GM19043 (cell line): ENCODE data around the gene PRSS27.

ENCODE experiments used
- ATAC-seq: cut with Tn5 transposase; IDR thresholded peaks from one replicate; pipeline ENCODE4 v1.9.1; 2021; ENCODE audit warnings: low read depth; ENCODE audit not compliant: unreplicated experiment

Gene PRSS27

DNA sequence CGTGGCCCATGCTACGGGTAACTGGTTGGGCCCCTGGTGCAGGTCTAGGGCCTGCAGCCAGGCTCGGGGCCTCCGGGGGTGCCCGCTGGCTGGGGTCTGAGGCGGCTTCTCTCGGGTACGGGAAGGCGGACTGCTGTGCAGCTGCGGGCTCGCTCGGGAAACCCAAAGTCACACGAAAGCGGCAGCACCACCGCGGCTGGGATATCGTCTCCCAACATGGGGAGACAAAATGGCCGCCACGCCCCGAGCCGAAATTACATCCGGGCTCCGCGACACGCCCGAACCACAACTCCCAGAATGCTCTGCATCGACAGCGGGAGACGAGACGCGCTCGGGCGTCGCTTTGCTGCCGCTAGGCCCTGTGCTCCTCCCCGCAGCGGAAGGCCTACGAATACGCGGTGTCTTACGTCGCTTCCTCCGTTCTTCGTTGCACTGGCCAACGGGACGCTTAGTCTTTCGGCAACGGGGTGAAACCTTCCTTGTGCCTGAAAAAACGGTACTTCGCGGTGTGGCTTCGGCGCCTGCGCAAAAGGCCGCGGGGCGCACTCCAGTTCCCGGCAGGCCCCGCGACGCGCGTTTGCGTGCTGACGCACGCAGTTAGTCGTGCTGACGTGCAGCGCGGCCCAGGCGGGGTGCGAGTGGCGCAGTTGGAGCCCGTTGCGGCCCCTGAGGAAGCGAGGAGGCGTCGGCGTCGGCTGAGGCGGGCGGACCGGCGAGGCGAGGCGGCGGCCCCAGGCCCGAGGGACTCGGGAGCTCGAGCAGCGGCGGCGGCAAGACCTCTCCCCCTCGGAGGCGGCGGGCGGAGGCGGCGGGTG, 32.2 kb upstream of the PRSS27 start, which contains the start of gene SRRM2:
Gene SRRM2, plus strand, starts transcription at position 604 of the 815 bp plus-strand sequence. CDS start 3,727 bp downstream, outside the sequence.
- ATAC-seq, result peak; percentile 80

DNA sequence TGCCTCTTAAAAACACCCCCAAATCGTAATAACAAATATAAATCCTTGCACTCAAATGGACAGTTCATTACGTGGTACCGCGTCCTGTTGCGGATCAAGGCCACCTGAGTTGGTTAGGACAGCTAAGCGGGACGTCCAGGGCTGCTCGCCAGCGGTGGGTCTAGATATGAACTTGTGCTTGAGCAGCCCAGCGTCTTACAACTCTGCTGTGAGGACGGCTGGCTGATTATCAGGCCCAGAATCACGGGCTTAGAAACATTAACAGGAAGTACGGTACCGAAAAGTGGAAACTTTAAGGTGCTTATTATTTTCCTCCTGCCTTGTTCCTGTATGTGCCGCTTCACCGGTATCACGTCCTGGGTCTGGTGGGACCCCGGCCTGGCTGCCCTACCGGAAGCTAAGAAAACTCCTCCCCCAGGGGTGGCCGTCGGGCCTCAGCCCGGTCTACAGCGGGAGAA, 31.6 kb upstream of the PRSS27 start:
- peak; percentile 29 for ATAC-seq

DNA sequence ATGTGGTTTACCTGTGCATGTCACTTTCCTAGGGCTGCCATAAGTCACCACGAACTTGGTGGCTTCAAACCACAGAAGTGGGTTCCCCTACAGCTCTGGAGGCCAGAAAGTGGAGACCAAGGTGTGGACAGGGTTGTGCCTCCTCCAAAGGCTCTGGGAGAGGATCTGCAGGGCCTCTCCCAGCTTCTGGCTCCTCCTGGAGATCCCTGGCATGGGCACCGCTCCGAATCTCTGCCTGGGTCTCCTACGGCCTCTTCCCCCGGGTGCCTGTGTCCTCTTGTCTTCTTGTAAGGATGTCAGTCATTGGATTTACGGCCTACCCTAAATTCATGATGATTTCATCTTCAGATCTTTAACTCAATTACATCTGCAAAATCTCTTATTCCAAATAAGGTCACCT, 29.9 kb upstream of the PRSS27 start:
- ATAC-seq, result no peak

DNA sequence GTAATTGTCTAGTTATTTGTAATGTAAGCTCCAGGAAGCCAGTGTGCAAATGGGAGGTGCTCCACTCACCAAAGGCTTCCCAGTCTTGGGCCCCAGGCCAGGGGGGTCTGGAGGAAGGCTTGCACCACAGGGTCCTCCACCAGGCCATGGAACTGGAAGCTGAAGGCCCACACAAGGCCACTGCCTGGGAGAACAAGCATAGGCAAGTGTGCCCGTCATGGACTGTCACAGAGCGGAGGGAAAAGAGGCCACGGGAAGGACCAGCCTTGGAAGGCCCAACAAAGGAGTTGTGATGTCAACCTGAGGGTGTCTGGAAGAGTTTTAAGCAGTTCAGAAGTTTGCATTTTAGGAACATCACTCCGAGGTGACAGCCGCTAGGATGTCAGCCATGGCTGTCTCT, 29.5 kb upstream of the PRSS27 start:
- no peak for ATAC-seq

DNA sequence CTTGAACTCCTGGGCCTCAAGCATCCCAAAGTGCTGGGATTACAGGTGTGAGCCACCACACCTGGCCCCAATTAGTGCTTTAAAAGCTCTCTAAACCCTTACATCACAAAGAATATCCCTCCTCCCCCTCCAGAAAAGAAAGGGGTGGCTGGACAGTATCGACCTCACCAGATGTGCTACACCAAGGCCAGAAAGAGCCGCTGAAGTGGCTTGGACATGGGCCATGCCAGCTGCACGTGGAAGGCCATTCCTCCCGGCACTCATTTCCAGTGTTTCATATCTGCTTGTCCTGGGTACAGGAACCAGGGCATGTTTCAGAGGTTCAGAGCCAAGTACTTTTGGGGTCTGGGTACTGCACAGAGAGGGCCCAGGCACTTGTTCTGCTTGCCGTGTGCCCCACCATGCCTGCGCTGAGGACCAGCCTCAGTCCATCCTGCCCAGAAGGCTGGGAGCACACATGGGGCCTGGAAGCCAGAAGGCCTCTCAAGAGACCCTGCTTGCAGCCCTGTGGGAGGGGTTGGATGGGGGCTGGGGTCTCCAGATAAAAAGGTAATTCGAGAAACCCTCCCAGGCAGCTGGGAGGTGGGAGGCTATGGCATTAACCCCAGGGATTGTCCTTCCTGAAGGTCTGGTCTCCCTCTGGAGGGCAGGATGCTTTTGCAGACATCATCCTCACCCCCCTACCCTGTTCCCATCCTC, 28.9 kb upstream of the PRSS27 start:
- no peak for ATAC-seq

DNA sequence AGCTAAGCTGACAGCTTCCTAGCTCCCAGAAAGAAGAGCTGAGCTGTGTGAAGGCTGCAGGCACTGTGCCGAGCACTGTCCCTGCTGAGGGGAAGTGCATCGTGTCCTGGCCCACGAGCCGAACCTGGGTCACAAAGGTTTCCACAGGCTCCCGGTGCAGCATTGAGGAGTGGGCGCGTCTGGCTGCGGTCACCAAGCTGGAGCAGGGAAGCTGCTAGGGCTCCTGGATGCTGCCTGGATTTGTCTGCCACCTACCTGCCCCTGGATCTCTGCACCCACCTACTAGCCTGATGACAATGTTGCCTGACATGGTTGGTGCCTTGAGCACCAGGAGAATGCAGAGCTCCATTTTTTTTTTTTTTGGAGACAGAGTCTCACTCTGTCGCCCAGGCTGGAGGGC, 25.9 kb upstream of the PRSS27 start:
- no peak for ATAC-seq

DNA sequence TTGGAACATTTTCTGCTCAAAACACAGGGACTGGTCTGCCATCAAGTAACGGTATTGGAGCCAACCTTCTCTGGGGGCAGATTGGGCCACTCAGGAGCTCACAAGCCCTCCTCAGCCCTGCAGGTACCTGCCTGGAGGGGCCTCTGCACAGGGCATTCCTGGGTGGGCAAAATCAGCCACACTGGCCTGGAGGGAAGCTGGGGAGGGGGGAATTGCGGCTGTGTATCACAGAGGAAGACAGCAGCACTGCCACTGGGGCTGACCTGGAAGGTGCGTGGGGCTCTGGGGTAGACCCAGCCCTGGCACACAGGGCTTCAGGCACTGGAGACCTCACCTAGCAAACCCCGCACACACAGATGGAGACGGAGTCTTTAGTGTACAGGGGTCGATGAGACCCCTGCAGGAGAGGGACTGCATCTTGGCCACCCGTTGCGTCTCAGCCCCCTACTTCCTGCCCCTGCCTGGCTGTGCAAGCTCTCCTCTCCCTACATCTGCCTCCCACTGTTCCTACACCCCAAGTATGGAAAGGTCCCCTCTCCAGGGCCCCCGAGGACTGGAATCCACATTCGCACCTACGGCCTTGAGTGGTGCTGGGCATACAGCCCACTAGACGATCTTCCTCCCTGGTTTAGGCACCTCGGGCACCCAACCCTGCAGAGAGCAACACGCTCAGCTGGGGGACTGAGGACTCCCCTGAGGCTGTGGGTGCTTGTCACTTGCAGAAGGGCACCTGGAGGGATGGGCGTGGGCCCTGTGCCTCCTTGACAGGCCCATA, 25.3 kb upstream of the PRSS27 start:
- ATAC-seq, result no peak

DNA sequence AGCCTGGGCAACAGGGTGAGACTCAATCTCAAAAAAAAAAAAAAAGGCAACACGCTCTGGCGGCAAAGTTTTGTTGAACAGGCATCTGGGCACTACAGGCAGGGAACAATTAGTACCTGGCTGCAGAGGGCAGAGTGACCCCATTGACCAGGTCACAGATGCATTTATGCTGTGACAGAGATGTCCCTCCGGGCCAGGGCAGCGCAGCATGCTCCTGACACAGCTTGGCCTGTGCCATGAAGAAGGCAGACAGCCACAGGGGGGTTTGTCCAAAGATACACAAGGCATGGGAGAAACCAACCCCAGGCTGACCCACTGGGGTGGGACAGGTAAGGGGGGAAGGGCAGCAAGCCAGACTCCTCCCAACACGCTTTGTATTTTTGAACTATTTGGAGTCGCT, 24.7 kb upstream of the PRSS27 start:
- ATAC-seq, result no peak

DNA sequence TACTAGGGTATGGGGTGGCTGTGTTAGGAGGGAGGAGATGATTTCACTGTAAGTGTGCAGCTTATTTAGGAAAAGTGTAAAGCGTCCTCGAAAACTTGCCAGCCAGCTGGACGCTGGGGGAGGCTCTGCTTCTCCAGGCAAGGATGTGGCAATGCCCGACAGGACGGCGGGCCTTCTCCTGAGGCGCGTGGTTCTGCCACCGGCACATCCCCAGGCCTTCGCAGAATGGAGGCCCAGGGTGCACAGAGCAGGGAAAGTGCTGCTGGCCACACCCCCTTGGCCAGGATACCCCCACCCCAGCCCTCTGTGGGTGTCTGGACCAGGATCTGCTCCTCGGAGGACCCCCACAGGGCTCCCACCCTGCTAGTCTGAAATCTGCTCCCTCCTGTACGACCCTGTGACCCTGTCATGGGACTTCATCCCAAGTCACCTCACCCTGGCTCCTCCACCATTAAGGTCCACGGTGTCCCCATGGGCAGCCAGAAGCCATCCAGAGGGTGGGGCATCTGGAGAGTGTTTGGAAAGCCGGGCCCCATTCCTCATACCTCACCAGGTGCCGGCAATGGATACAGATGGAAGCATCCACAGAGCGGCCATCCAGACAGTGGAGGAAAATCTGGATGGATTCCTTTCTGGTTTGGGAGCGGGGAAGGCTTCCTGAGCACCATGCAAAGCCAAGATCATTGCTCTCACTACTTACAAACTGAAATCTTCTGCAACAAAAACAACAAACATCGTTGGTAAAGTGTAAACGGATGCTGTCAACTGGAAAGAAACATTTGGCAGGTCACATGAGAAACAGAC, 23.2 kb upstream of the PRSS27 start:
- no peak for ATAC-seq

DNA sequence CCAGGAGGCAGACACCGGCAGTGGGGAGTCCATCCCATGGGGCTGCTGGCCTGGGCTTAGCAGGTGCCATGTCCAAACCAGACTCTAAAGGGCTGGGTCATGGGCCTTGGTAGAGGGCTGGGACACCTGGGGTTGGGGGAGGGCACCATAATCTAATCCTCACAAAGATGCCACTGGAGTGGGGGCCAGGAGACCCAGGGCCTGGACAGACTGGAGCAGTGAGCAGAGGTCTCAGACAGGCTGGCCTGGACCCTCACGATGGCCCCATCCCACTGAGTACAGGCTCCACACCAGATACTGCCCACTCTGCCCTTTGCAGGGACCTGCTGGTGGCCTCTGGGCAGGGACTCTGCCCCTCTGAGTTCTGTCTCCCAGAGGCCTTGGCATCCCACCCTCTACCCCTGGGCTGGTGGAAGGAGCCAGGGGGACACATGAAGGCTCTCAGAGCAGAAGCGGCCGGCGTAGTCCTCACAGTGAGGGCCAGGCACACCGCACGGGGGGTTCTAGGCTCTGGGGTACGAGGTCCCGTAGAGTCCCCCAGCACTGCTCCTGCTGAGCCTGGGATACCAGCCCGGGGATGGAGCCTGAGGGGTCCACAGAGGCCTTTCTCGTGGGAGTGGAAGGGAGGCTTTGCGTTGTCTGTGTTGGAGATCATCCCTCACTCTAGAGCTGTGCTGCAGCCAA, 22.4 kb upstream of the PRSS27 start:
- ATAC-seq, result no peak

DNA sequence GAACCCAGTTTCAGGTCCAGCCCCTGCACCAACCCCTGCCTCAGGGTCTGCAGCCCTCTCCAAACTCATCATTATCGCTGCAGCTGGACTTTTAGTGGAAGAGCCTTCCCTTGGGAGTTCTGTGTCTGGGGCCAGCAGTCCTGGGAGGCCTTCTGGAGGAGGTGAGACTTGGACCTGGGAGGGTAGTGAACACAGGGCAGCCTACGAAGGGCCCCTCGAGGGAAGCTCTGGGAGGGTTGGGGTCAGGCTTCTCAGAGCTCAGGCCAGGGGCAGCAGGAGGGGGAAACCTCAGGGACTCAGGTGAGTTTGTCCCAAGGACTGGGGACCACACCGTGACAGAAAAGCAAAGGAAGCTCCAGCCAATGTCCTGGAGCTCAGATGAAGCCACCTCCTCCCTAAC, 21.1 kb upstream of the PRSS27 start:
- ATAC-seq, result no peak

DNA sequence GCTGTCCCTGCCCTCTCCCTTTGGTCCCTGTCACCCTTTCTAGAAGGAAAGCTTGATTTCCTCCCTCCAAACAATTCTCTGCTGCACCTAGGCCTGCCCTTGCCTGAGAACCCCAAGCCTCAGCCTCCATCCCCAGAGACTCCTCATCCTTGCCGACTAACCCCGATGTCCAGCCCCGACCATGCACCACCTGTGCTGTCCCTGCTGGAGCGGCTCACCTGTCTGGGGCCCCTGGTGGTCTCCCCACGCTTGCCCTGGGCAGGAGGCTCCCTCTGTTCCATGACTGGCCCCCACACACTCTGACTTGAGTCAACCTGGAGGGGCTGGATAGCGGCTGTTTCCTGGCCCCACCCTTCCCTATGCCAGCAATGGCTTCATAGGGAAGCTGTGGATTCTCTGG, 20.5 kb upstream of the PRSS27 start:
- ATAC-seq, result no peak

DNA sequence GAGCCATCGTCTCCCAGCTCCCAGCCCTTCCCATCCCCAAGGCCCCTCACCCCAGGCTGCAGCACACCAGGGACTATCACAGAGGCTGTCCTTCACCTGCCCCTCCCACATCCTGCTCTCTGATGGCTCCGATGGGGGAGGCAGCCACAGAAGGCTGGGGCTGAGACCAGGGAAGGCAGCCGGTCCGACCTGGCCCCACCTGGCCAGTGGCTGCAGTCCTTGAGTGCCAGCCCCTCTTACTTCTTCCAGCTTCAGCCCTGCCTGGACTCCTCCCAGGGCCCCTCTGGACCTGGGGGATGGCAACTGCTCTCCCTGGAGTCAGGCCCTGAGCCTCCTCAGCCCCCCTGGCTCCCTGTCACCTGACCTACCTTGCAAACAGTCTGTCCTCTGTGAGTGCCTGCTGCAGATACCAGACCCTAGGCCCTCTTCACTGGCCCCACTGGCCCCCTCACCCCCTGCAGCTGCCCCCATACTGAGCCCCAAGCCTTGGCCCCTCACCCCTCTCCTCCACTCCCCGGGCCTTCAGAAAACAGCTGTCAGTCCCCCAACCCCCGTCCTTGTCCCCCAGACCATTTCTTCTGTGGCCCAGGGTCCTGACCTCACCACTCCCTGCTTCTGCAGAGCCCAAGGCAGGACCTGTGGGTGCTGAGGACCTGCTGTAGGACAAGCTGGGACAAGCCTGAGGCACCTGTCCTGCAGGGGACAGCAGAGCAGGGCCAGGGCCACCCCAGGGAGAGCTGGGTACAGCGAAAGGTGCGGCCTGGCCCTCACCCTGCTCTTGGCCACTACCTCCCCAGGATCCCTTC, 19.8 kb upstream of the PRSS27 start:
- no peak for ATAC-seq

DNA sequence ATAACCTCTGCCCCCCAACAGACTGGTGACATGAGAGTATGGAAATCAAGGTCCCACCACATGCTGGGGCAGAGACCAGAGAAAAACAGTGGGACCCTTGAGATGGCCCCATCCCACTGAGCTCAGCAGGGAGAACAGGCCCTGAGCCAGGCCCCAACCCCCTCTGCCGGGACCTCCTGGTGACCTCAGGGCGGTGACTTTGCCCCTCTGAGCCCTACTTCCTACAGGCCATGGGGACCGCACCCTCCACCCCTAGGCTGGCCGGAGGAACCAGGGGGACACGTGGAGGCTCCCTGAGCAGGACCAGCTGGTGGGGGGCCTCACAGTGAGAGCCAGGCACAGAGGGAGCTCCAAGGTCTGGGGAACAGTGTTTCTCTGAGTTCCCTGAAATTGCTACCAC, 18.6 kb upstream of the PRSS27 start:
- ATAC-seq, result no peak

DNA sequence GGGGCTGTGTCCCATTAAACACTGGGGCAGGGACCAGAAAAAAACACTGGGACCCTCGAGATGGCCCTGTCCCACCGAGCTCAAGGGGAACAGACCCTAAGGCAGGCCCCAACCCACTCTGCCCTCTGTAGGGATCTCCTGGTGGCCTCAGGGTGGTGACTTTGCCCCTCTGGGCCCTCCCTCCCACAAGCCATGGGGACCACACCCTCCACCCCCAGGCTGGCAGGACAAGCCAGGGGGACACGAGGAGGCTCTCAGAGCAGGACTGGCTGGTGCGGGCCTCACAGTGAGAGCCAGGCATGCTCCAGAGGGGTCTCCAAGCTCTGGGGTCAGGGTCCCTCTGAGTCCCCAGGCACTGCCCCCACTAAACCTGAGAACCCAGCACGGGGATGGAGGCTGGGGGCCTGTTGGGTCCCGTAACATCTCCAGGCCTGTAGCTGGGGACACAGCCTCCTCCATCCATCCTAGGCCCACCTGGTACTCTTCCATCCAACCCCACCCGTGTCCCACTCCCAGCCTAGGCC, 17.9 kb upstream of the PRSS27 start:
- no peak for ATAC-seq

DNA sequence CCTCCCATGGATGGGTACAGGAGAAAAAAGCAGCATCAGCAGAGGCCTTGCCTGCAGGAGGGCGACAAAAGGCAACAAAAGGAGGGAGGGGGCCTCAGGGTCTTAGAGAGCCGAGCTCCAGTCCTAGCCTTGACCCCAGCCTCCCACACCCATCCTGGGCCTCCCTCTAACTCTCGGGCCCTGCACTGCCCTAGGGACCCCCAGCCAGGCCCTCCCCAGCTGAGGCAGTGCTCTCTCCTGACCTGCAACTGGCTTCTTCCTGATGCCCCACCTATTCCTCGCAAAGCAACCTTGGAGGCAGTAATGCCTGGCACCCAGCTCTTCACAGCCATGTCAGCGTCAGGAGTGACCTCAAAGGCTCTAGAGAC, 17.2 kb upstream of the PRSS27 start:
- no peak for ATAC-seq

DNA sequence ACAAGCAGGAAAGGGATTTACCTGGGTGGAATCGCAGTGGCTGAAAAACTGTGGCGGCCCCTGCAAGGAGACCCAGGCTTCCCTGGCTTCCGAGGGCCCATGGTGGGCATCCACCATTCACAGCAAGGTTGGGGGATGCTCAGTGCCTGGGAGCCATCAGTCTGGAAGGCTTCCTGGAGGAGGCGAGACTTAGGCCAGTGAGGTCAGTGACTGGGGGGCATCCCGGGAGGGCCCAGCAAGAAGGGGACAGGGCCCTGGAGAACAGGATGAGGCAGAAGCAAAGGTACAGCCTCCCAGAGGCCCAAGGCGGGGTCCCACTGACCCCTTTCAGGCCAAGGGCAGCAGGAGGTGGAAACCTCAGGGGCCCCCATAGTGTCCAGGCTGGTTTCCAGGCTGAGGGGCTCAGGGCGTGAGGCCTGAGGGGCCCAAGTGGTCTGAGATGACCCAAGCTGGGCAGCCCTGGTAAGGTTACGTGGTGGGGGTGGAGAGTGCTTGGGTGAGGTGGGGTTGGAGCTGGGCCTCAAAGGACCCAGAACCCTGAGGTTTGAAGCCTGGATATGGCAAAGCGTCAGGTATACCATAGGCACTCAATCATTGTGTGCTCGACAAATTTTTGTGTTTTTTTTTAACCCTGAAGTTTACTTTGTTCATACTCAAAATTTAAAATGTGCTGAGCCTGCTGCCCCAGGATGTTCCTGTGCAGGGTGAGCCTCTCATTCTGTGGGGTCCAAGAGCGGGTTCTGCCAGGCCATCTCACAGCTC, 16.6 kb upstream of the PRSS27 start:
- no peak for ATAC-seq

DNA sequence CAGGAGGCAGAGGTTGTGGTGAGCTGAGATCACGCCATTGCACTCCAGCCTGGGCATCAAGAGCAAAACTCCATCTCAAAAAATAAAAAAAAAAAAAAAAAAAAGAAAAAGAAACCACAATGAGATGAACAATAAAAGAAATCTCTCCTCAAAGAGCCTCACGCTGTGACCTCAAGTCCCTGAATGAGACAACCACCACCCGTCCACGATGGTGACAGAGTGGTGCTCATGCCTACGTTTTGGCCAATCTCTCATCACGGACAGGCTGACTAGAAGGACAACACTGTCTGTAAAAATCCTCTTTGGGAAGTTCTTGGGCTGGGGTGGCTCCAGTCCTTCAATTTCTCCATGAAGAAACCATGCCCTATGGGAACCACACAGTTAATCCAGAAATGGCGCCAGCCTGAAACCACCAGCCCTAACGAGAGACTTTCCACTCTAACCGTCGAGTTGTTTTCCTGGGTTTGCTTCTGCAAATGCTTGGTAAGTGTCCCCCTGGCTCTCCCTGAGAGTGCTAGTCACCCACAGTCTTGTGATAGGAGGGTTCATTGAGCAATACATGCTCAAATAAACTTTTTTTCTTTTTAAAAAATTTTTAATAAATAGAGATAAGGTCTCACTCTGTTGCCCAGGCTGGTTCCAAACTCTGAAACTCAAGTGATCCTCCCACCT, 15.0 kb upstream of the PRSS27 start:
- no peak for ATAC-seq
